Suppressor macrophage (primary cell): ENCODE measurements around the gene SOWAHA.
A peak's percentile ranks its signal among the peaks of the same experiment; 100 is the strongest.

Experiments
- DNase-seq, 4 experiments: peaks; one replicate each; pipeline ENCODE4 v3.0.0-alpha.2; 2020 to 2022

SOWAHA gene

GRCh38 chr5:132827943-132828673, 15.0 kb downstream of the SOWAHA start:
- no peak for DNase-seq

GRCh38 chr5:132828846-132829494, 15.9 kb downstream of the SOWAHA start:
- no peak for DNase-seq

GRCh38 chr5:132829742-132830435, 16.8 kb downstream of the SOWAHA start:
- DNase-seq = peak; percentile 75 to 89 (median 84)

- peak; percentile 67 to 83 (median 74) for DNase-seq
Observed at GRCh38 chr5:132830436-132831094, 17.5 kb downstream of the SOWAHA start, which contains the start of gene SHROOM1. Gene SHROOM1, minus strand, starts transcription at chr5:132830647. Its CDS starts 4,507 bp downstream, at chr5:132826140.

GRCh38 chr5:132831095-132831860, 18.2 kb downstream of the SOWAHA start:
- no peak for DNase-seq

- DNase-seq = no peak
Observed at GRCh38 chr5:132832612-132833011, 19.5 kb downstream of the SOWAHA start.

GRCh38 chr5:132834057-132834456, 21.0 kb downstream of the SOWAHA start:
- DNase-seq = no peak

GRCh38 chr5:132836852-132837251, 23.8 kb downstream of the SOWAHA start:
- DNase-seq = no peak

- no peak for DNase-seq
Observed at GRCh38 chr5:132837868-132838267, 24.8 kb downstream of the SOWAHA start.

- no peak for DNase-seq
Observed at GRCh38 chr5:132838516-132839282, 25.6 kb downstream of the SOWAHA start.

GRCh38 chr5:132839426-132840301, 26.6 kb downstream of the SOWAHA start:
- peak in 2 of 4 experiments; percentile 48 to 56 for DNase-seq

- no peak for DNase-seq
Observed at GRCh38 chr5:132840313-132840712, 27.2 kb downstream of the SOWAHA start.

GRCh38 chr5:132840896-132841295, 27.8 kb downstream of the SOWAHA start:
- no peak for DNase-seq

- DNase-seq = peak in 3 of 4 experiments; percentile 32 to 62 (median 50)
Observed at GRCh38 chr5:132841305-132841704, 28.2 kb downstream of the SOWAHA start.

- no peak for DNase-seq
Observed at GRCh38 chr5:132848270-132848669, 35.2 kb downstream of the SOWAHA start.

GRCh38 chr5:132849347-132849746, 36.2 kb downstream of the SOWAHA start:
- no peak for DNase-seq

- no peak for DNase-seq
Observed at GRCh38 chr5:132850066-132850465, 37.0 kb downstream of the SOWAHA start.

- DNase-seq = no peak
Observed at GRCh38 chr5:132853323-132853722, 40.2 kb downstream of the SOWAHA start.

GRCh38 chr5:132853790-132854189, 40.7 kb downstream of the SOWAHA start:
- no peak for DNase-seq

- DNase-seq = no peak
Observed at GRCh38 chr5:132854301-132854700, 41.2 kb downstream of the SOWAHA start.
